IPS-15b (cell line): Measurements from ENCODE around the gene ARNT2.

Source experiments
- H3K27me3 ChIP-seq: one replicate; pipeline ENCODE4 v1.6.1; 2013; ENCODE audit warnings: low read length; ENCODE audit not compliant: control insufficient read depth, insufficient read depth
- H3K36me3 ChIP-seq: one replicate; pipeline ENCODE4 v1.6.1; 2013; ENCODE audit warnings: low read length; ENCODE audit not compliant: control insufficient read depth, insufficient read depth
- H3K4me1 ChIP-seq: one replicate; pipeline ENCODE4 v1.6.1; 2013; ENCODE audit warnings: mild to moderate bottlenecking, low read length; ENCODE audit not compliant: control insufficient read depth, insufficient read depth
- H3K4me3 ChIP-seq: one replicate; pipeline ENCODE4 v1.5.1; 2013; ENCODE audit warnings: low read depth, low read length
- H3K9ac ChIP-seq: one replicate; pipeline ENCODE4 v1.6.1; 2013; ENCODE audit warnings: low read depth, mild to moderate bottlenecking, low read length
- H3K9me3 ChIP-seq: one replicate; pipeline ENCODE4 v1.6.1; 2013; ENCODE audit warnings: mild to moderate bottlenecking, low read length; ENCODE audit not compliant: control insufficient read depth, insufficient read depth

The ARNT2 gene

GRCh38 chr15:80487839-80488390 is 83.7 kb downstream of the ARNT2 start:
- H3K4me1 ChIP-seq, result no peaks in the 10 kb centered on the region

GRCh38 chr15:80489030-80489594 is 84.9 kb downstream of the ARNT2 start:
- Histone ChIP-seq H3K9ac (no peak overlapping the region), H3K9me3 (no peaks in the 10 kb centered on the region), H3K36me3 (no peaks in the 10 kb centered on the region), H3K27me3 (no peaks in the 10 kb centered on the region), H3K4me3 (no peak overlapping the region), H3K4me1 (no peaks in the 10 kb centered on the region)

More at GRCh38 chr15:80487839-80488390, 83.7 kb downstream of the ARNT2 start:
- H3K4me3 ChIP-seq, result no peak overlapping the region
- H3K27me3 ChIP-seq, result no peaks in the 10 kb centered on the region
- no peaks in the 10 kb centered on the region for H3K36me3 ChIP-seq
- no peak overlapping the region for H3K9ac ChIP-seq
- H3K9me3 ChIP-seq, result no peaks in the 10 kb centered on the region

- Histone ChIP-seq H3K36me3 (no peaks in the 10 kb centered on the region), H3K4me3 (no peak overlapping the region), H3K4me1 (no peaks in the 10 kb centered on the region), H3K9ac (no peak overlapping the region), H3K9me3 (no peaks in the 10 kb centered on the region), H3K27me3 (no peaks in the 10 kb centered on the region)
Measured at GRCh38 chr15:80490431-80490990, 86.3 kb downstream of the ARNT2 start.

GRCh38 chr15:80491163-80491847 is 87.1 kb downstream of the ARNT2 start:
- no peaks in the 10 kb centered on the region for H3K36me3 ChIP-seq
- H3K9me3 ChIP-seq, result no peaks in the 10 kb centered on the region
- H3K9ac ChIP-seq, result no peak overlapping the region
- H3K4me1 ChIP-seq, result no peaks in the 10 kb centered on the region
- no peak overlapping the region for H3K4me3 ChIP-seq
- no peaks in the 10 kb centered on the region for H3K27me3 ChIP-seq

GRCh38 chr15:80492409-80492808 is 88.2 kb downstream of the ARNT2 start:
- Histone ChIP-seq H3K4me1 (no peaks in the 10 kb centered on the region), H3K9me3 (no peaks in the 10 kb centered on the region), H3K27me3 (no peaks in the 10 kb centered on the region), H3K9ac (no peak overlapping the region), H3K4me3 (no peak overlapping the region), H3K36me3 (no peaks in the 10 kb centered on the region)

GRCh38 chr15:80492874-80493273 is 88.7 kb downstream of the ARNT2 start:
- Histone ChIP-seq H3K9ac (no peak overlapping the region), H3K27me3 (no peaks in the 10 kb centered on the region), H3K4me1 (no peaks in the 10 kb centered on the region), H3K36me3 (no peaks in the 10 kb centered on the region), H3K9me3 (no peaks in the 10 kb centered on the region), H3K4me3 (no peak overlapping the region)

- H3K9ac ChIP-seq, result peak overlapping the region; percentile 47
- no peaks in the 10 kb centered on the region for H3K9me3 ChIP-seq
- H3K4me1 ChIP-seq, result no peaks in the 10 kb centered on the region
- H3K4me3 ChIP-seq, result no peak overlapping the region
- no peaks in the 10 kb centered on the region for H3K36me3 ChIP-seq
- no peaks in the 10 kb centered on the region for H3K27me3 ChIP-seq
Measured at GRCh38 chr15:80494351-80494751, 90.2 kb downstream of the ARNT2 start.

GRCh38 chr15:80494756-80495155 is 90.6 kb downstream of the ARNT2 start:
- Histone ChIP-seq H3K4me1 (no peaks in the 10 kb centered on the region), H3K36me3 (no peaks in the 10 kb centered on the region), H3K9me3 (no peaks in the 10 kb centered on the region), H3K4me3 (no peak overlapping the region), H3K27me3 (no peaks in the 10 kb centered on the region), H3K9ac (peak overlapping the region; percentile 47)

- no peaks in the 10 kb centered on the region for H3K4me1 ChIP-seq
- H3K9me3 ChIP-seq, result no peaks in the 10 kb centered on the region
- H3K9ac ChIP-seq, result no peak overlapping the region
- no peaks in the 10 kb centered on the region for H3K36me3 ChIP-seq
- no peak overlapping the region for H3K4me3 ChIP-seq
- H3K27me3 ChIP-seq, result no peaks in the 10 kb centered on the region
Measured at GRCh38 chr15:80495401-80495942, 91.3 kb downstream of the ARNT2 start.

GRCh38 chr15:80496096-80496495 is 91.9 kb downstream of the ARNT2 start:
- Histone ChIP-seq H3K27me3 (no peaks in the 10 kb centered on the region), H3K4me3 (no peak overlapping the region), H3K36me3 (no peaks in the 10 kb centered on the region), H3K4me1 (no peaks in the 10 kb centered on the region), H3K9ac (no peak overlapping the region), H3K9me3 (no peaks in the 10 kb centered on the region)

- no peaks in the 10 kb centered on the region for H3K9me3 ChIP-seq
- no peak overlapping the region for H3K9ac ChIP-seq
- no peaks in the 10 kb centered on the region for H3K36me3 ChIP-seq
- H3K27me3 ChIP-seq, result no peaks in the 10 kb centered on the region
- no peaks in the 10 kb centered on the region for H3K4me1 ChIP-seq
- no peak overlapping the region for H3K4me3 ChIP-seq
Measured at GRCh38 chr15:80497221-80497620, 93.0 kb downstream of the ARNT2 start.

GRCh38 chr15:80498652-80499051 is 94.5 kb downstream of the ARNT2 start:
- Histone ChIP-seq H3K36me3 (no peaks in the 10 kb centered on the region), H3K4me3 (no peak overlapping the region), H3K4me1 (no peaks in the 10 kb centered on the region), H3K9me3 (no peaks in the 10 kb centered on the region), H3K9ac (no peak overlapping the region), H3K27me3 (no peaks in the 10 kb centered on the region)
